ENCODE results near the gene GRK4.
"Not testable (repeated sequence)": the region's sequence is repeated elsewhere in the genome, so short reads cannot be mapped to it uniquely, and the experiment has no call there.

- peak; percentile 17 for TF ChIP-seq CTCF (IDR thresholded peaks at IDR 0.05; ENCODE audit: low read depth, low read length)
- TF ChIP-seq POLR2A (IDR thresholded peaks at IDR 0.05; ENCODE audit: extremely low read depth, insufficient read length); MYC (IDR thresholded peaks at IDR 0.05; ENCODE audit: low read depth, low read length); MAX (IDR thresholded peaks at IDR 0.05; ENCODE audit: low read depth, low read length): not testable (repeated sequence)
Measured at GRCh38 chr4:2955186-2956044, 8.0 kb upstream of the GRK4 start.

All from NB4 (cell line).